Transverse colon (tissue), 4 donors: ENCODE results near the gene DDX51. TPM values are rescaled to one million over a fixed set of nuclear protein-coding genes. Genes with fewer than 3 reads are reported as not detected.
"Not testable (repeated sequence)": the region's sequence is repeated elsewhere in the genome, so short reads cannot be mapped to it uniquely, and the experiment has no call there.

Experiments used
- DNase-seq: peaks from one replicate; pipeline ENCODE4 v3.0.0-alpha.2; 2019
- H3K27ac ChIP-seq, 4 donors: fragments of 200-600 bp; sonication (generic); 2 replicates each; pipeline ENCODE4 v1.5.1; 2016 to 2018; ENCODE audit warnings: inconsistent platforms in 4 of 4
- H3K27me3 ChIP-seq: fragments of 200-600 bp; sonication (generic); 2 replicates; pipeline ENCODE4 v1.5.1; 2017; ENCODE audit warnings: inconsistent platforms
- H3K36me3 ChIP-seq, 4 donors: fragments of 200-600 bp; sonication (generic); 2 replicates each; pipeline ENCODE4 v1.5.1; 2017 to 2019; ENCODE audit warnings: inconsistent platforms in 4 of 4
- H3K4me1 ChIP-seq, 4 donors: fragments of 200-600 bp; sonication (generic); 2 replicates each; pipeline ENCODE4 v1.5.1; 2017 to 2020; ENCODE audit warnings: inconsistent platforms in 4 of 4
- H3K4me3 ChIP-seq, 4 donors: fragments of 200-600 bp; sonication (generic); 1 replicate in 1 of 4; 2 replicates in 3 of 4; pipeline versions ENCODE4 v1.5.1 to v1.6.1; 2017 to 2019; ENCODE audit warnings: inconsistent platforms in 4 of 4
- H3K9me3 ChIP-seq, 2 donors: fragments of 200-600 bp; sonication (generic); 2 replicates each; pipeline ENCODE4 v1.5.1; 2017 to 2019; ENCODE audit warnings: inconsistent platforms in 2 of 2
- EP300 ChIP-seq: sonication (generic); formaldehyde crosslinking; IDR thresholded peaks from one replicate; pipeline ENCODE4 v1.6.1; 2017; ENCODE audit warnings: antibody characterized with exemption, low read depth
- POLR2A ChIP-seq: fragments of 450-650 bp; IDR thresholded peaks from one replicate; pipeline ENCODE4 v1.6.1; 2016; ENCODE audit warnings: antibody characterized with exemption, mild to moderate bottlenecking, moderate library complexity
- POLR2AphosphoS5 ChIP-seq, 3 donors: sonication (generic); formaldehyde crosslinking; IDR thresholded peaks; one replicate each; pipeline ENCODE4 v1.6.1; 2016; ENCODE audit warnings: antibody characterized with exemption in 3 of 3
- WGBS, 2 donors: methylation state at CpG; one replicate each; pipeline ENCODE4 v1.1.5; 2018; ENCODE audit warnings: low coverage in 1 of 2; 5-methylcytosine and 5-hydroxymethylcytosine counted together
- in situ Hi-C, 4 donors: fragments of 200-750 bp; cut with MboI; loops; one replicate each; pipeline versions ENCODE4 v1.15.0 to v1.15.1; 2017; ENCODE audit warnings: low sequenced_read_pairs in 3 of 4, low pct_ligation_motif_present in 1 of 4, low pct_unique_long_range_greater_than_20kb in 1 of 4
- intact Hi-C: fragments of 100-400 bp; cut with DNase I; formaldehyde crosslinking; loops from one replicate; pipeline ENCODE4 v1.15.1; 2023; ENCODE audit warnings: low total_unique reads
- total RNA-seq, 4 donors: library from RNA; depleted of rRNA; stranded (reverse); fragments of >200 nt; gene quantifications; one replicate each; pipeline ENCODE4 v1.1.0, GENCODE V29; 2016
- TF ChIP-seq, protein P1 (sequence below), 5 experiments: fragments of 200-600 bp in 3 of 5; fragments of 450-650 bp in 2 of 5; sonication (generic) in 3 of 5; IDR thresholded peaks; 1 replicate in 2 of 5; 2 replicates in 3 of 5; pipeline ENCODE4 v1.5.1; 2016 to 2017; ENCODE audit warnings: antibody characterized with exemption in 5 of 5, inconsistent platforms in 3 of 5, mild to moderate bottlenecking in 2 of 5, moderate library complexity in 1 of 5

DDX51 gene
- total RNA-seq, 4 donors from 2014 or later, result 5.3 to 52.7 (median 21.2) TPM

DNA sequence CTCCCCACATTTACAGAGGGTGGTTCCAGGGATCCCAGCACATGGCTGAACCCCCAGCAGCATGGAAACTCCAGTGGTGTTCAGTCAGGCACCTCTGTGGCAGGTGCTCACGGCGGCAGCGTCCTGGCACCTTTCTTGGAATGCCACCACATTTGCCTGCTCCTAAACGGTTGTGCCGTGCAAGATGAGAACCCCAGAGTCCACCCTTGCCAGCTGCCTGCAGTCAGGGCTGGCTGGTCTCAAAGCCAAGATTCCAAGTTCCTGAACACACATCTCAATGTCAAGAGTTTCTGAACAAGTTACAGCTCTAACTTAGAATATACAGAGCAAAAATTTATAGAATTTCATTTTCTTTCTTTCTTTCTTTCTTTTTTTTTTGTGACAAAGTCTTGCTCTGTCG, 38.7 kb downstream of the DDX51 start:
- in situ Hi-C loops, result no loop called here
- WGBS, 2 donors, result 67 to 85% methylated on average over 3 to 6 of the region's 6 CpGs
- TF ChIP-seq, protein P1, sequence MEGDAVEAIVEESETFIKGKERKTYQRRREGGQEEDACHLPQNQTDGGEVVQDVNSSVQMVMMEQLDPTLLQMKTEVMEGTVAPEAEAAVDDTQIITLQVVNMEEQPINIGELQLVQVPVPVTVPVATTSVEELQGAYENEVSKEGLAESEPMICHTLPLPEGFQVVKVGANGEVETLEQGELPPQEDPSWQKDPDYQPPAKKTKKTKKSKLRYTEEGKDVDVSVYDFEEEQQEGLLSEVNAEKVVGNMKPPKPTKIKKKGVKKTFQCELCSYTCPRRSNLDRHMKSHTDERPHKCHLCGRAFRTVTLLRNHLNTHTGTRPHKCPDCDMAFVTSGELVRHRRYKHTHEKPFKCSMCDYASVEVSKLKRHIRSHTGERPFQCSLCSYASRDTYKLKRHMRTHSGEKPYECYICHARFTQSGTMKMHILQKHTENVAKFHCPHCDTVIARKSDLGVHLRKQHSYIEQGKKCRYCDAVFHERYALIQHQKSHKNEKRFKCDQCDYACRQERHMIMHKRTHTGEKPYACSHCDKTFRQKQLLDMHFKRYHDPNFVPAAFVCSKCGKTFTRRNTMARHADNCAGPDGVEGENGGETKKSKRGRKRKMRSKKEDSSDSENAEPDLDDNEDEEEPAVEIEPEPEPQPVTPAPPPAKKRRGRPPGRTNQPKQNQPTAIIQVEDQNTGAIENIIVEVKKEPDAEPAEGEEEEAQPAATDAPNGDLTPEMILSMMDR (IDR thresholded peaks at IDR 0.05), result no peak
- no peak for TF ChIP-seq POLR2AphosphoS5 (IDR thresholded peaks at IDR 0.05)
- peaks cover 0 to 8% (median 0%) of the 10 kb centered on the region in 4 donors for H3K36me3 ChIP-seq
- no peak for DNase-seq
- no peak overlapping the region for H3K4me3 ChIP-seq
- no peaks in the 10 kb centered on the region for H3K4me1 ChIP-seq
- intact Hi-C loops, result no loop called here
- no peaks in the 10 kb centered on the region for H3K27me3 ChIP-seq
- H3K27ac ChIP-seq, result no peak overlapping the region
- no peaks in the 10 kb centered on the region for H3K9me3 ChIP-seq

DNA sequence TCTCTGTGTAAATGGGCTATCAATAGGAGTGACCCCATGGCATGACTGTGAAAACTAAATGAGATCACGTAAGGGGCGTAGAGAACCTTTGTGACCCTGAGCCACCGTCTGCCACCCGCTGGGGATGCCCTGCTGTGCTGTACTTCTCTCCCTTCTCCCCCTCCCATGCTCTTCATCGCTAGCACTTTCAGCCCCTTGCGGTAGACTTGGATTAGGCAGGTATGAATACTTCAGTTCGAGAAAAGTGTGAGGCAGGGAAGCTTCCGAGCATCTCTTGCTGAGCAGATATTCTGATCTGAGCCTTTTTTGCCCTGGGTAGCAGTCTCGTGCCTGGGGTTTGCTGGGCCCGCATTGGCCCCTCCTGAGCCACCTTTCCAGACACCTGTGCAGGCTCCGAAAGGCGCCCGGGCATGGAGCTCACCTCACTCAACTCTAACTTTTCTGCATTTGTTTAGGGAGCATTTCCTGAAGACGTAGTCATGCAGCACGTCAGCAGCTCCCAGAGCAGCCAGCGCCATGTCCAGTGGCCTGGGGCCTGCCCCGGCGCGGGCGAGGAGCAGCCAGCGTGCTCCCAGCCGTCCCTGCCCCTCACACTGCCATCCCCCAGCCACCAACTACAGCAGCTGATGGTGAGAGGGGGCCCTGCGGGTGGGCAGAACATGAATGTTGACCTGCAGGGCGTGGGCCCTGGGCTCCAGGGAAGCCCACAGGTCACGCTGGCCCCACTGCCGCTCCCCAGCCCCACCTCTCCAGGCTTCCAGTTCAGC, 40.4 kb downstream of the DDX51 start:
- 94% methylated on average over 26 of the region's 26 CpGs; no CpG with 5 or more reads in 1 of the 2 donors for WGBS, 2 donors
- H3K27ac ChIP-seq, result no peak overlapping the region
- no peak for DNase-seq
- no peaks in the 10 kb centered on the region for H3K27me3 ChIP-seq
- H3K4me1 ChIP-seq, result no peaks in the 10 kb centered on the region
- H3K9me3 ChIP-seq, result no peaks in the 10 kb centered on the region
- H3K36me3 ChIP-seq, result no peaks in the 10 kb centered on the region
- H3K4me3 ChIP-seq, result no peak overlapping the region
- TF ChIP-seq EP300 (no peak), POLR2AphosphoS5 (IDR thresholded peaks at IDR 0.05) (no peak), POLR2A (no peak)
- TF ChIP-seq, protein P1 (IDR thresholded peaks at IDR 0.05), result no peak
- in situ Hi-C loops (no loop called here), intact Hi-C loops (no loop called here)

GRCh38 chr12:132103072-132103471, 41.0 kb downstream of the DDX51 start:
- H3K4me1 ChIP-seq, H3K27ac ChIP-seq, H3K4me3 ChIP-seq, DNase-seq, in situ Hi-C loops, intact Hi-C loops, H3K36me3 ChIP-seq, H3K27me3 ChIP-seq, H3K9me3 ChIP-seq: not testable (repeated sequence)
- WGBS, 2 donors, result 85 to 91% methylated on average over 14 of the region's 14 CpGs

- Histone ChIP-seq H3K36me3 (no peaks in the 10 kb centered on the region), H3K4me3 (no peak overlapping the region), H3K9me3 (no peaks in the 10 kb centered on the region), H3K27me3 (no peaks in the 10 kb centered on the region), H3K4me1 (no peaks in the 10 kb centered on the region), H3K27ac (no peak overlapping the region)
- no peak for TF ChIP-seq POLR2AphosphoS5 (IDR thresholded peaks at IDR 0.05)
- TF ChIP-seq POLR2A, result no peak
- TF ChIP-seq, protein P1 (IDR thresholded peaks at IDR 0.05), result no peak
- no peak for TF ChIP-seq EP300
- intact Hi-C loops, result no loop called here
- in situ Hi-C loops, result no loop called here
- no peak for DNase-seq
- WGBS, 2 donors, result 82 to 90% methylated on average over 1 to 9 of the region's 9 CpGs
Observed at GRCh38 chr12:132102297-132102696, 41.8 kb downstream of the DDX51 start.
